DMS 273 (cell line): ENCODE results near the gene DCTN5.
"Not testable (repeated sequence)": the region's sequence is repeated elsewhere in the genome, so short reads cannot be mapped to it uniquely, and the experiment has no call there.

Experiments
- DNase-seq: peaks from one replicate; lab custom pipeline; 2025; ENCODE audit not compliant: unreplicated experiment; lab: John Stamatoyannopoulos, UW

The DCTN5 gene

DNA sequence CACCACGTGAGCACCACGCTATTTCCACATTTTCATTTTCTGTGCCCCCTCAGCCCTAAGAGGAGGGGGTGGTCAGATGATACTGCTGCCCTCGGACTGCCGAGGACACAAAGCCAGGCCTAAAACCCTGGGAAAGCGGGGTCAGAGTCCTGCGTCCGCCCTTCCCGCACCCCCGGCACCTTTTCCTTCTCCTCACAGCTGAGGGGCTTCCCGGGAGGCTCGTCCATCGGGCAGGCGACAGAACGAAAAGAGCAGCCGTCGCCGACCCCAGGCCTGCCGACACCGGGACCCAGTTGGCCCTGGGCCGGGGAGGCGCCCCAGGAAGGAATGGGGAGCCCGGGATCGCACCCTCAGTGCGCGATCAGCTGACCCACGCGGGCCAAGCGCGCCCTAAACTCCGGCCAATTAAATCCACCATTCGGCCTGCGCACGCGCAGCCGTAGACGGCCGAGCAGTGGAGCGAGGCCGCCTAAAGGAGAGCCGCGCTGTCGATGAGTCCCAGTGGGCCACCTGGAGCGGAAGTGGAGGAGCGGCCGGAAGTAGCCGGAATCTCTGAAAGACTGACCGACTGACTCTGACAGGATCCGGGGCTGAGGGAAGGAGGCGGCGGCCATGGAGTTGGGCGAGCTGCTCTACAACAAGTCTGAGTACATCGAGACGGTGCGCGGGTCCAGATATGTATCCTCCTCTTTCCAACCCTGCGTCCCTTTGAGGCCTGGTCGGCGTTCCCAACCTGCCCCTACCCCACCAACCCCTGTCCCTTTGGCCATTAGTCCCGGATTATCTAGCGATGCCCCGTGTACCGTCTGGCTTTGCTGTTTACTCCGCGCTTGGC lies at the start of gene DCTN5, which contains the start of gene PALB2:
TSS of gene DCTN5 (plus strand) at position 536 of the 835 bp plus-strand sequence. CDS start at position 613, 77 bp downstream.
TSS of gene PALB2 (minus strand) at position 380 of the 835 bp plus-strand sequence. CDS start at position 227, 153 bp downstream.
- DNase-seq: peak; percentile 98

DNA sequence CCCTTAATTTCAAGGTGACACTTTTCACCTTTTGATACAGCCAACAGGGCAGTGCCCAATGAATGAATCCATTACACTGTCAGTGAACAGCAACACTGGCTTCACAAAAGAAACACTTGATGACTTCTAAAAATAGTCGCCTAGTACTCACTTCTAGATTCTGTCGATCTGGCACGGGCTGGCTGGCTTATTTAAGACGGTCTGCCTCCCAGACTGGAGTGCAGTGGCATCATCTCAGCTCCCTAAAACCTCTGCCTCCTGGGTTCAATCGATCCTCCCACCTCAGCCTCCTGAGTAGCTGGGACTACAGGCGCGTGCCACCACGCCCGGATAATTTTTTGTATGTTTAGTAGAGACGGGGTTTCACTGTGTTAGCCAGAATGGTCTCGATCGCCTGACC lies 47.1 kb upstream of the DCTN5 start:
- no peak for DNase-seq

DNA sequence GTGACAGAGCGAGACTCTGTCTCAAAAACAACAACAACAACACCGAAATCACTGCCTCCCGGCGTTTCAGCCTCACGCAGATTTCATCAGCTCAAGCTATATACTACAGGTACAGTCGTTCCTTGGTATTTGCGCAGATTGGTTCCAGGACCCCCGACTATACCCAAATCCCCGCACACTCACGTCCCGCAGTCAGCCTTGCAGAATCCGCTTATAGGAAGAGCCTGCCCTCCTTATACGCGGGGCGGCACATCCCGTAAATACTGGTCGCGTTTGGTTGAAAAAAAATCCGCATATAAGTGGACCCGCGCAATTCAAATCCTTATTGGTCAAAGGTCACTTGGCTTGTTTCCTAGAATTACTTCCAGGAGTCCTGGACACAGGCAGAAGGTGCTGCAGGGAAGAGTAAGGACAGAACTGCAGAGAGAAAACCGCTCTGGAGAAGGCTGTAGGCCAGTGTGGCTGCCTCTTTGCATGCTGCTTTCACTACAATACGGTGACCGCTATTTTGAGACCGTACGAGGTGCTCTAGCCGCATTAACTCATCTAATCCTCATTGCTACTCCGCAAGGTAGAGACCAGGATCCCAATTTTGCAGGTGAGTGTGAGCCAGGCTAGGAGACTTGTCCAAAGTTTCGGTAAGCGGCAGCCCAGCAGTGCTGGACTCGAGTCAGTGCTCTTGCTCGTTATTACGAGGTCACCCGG lies 45.9 kb upstream of the DCTN5 start:
- peak; percentile 40 for DNase-seq

- peak; percentile 96 for DNase-seq
Measured at GRCh38 chr16:23595951-23596720, 45.1 kb upstream of the DCTN5 start, which contains the start of gene NDUFAB1. NDUFAB1 (minus strand) TSS chr16:23596316; CDS start chr16:23596290, 26 bp downstream.

- DNase-seq: peak; percentile 63
Measured at GRCh38 chr16:23597003-23597756, 44.1 kb upstream of the DCTN5 start.

GRCh38 chr16:23607726-23608125 lies 33.5 kb upstream of the DCTN5 start:
- DNase-seq: no peak

- DNase-seq: no peak
Measured at GRCh38 chr16:23608194-23608593, 33.1 kb upstream of the DCTN5 start.

DNA sequence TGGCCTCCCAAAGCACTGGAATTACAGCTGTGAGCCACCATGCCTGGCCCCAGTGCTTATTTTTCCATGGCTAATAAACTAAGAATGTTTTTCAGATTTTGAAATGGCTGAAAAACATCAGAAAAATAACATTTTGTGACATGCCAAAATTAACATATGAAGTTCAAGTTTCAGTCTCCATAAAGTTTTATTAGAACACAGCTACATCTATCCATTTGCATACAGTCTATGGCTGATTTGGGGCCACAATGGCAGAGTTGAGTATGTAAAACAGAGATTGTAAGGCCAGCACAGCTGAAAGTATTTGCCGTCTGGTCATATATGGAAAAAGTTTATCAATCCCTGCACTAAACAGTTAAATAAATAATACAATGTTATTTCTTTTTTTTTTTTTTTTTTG lies 31.3 kb upstream of the DCTN5 start:
- DNase-seq: no peak

DNA sequence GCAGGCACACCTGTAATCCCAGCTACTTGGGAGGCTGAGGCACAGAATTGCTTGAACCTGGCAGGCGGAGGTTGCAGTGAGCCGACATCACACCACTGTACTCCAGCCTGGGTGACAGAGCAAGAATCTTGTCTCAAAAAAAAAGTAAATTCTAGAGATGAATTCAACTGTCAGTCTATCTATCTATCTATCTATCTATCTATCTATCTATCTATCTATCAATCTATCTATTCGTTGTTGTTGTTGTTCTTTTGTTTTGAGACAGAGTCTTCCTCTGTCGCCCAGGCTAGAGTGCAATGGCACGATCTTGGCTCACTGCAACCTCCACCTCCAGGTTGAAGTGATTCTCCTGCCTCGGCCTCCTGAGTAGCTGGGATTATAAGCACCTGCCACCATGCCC lies 30.4 kb upstream of the DCTN5 start:
- DNase-seq: not testable (repeated sequence)

DNA sequence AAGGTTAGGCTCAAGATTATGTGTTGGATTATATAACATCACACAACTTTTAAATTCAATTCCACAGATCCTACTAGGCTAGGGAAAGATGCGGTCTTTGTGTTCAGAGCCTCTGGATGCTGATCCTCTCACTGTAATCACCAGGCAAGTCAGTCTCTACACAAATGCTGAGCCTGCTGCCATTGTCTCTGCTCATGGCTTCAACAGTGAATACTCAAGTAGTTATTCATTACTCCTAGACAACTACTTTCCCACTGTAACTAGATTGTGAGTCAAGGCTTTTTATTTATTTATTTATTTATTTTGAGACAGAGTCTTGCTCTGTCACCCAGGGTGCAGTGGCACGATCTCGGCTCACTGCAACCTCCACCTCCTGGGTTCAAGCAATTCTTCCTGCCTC lies 29.3 kb upstream of the DCTN5 start:
- no peak for DNase-seq

- no peak for DNase-seq
Measured at GRCh38 chr16:23615805-23616204, 25.5 kb upstream of the DCTN5 start.

DNA sequence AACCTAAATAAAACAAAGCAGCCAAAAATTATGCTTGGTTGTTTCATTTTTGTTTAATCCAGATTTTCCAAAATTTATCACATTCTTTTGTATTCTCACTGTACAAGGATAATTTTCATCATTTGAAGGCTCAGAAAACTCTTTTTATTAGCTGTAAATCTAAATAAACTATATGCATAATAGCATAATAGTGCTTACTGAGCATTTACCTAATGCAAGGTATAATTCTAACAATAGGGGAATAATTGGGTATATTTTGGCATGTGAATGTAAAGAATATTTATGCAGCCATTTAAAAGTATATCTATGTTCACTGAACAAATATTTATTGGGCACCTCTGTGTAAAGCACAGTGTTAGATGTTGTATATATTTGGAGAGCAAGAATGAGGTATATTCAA lies 17.2 kb upstream of the DCTN5 start:
- no peak for DNase-seq

DNA sequence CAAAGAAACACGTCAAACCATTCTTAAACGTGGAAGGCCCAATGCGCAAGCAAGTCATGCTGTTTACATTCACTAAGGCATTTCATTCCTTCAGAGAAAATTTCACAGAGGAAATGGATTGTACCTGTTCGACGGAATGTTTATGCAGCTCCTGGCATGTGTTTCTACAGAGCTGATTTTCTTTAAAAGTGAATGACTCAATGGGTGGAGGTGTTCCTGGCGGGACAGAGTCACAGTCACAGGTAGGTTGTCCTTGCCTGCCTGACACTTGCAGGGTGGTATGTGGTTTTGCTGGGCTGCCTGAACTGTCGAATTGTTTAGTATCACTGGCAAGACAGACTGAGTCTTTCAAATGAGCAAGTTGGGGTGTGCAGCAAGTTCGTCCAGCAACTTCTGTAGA lies 11.8 kb upstream of the DCTN5 start:
- DNase-seq: no peak

- not testable (repeated sequence) for DNase-seq
Measured at GRCh38 chr16:23631874-23632273, 9.4 kb upstream of the DCTN5 start.

- no peak for DNase-seq
Measured at GRCh38 chr16:23634461-23635036, 6.7 kb upstream of the DCTN5 start.

DNA sequence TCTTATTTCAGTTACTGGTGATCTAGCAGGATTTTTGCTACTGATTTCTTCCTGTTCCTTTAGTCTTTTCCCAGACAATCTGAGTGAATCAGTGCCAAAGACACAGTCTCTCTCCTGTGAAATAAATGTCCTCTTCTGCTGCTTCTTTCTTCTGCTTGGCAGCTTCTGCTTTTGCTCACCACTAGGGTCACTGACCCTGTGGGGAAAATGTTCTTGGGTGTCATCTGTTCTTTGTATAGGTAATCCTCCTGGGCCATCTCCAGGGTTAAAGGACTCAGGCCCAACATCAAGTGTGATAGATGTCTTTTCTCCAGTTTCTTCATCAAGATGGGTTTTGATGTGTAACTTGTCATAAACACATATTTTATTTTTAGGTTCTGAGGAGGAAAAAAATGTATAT lies 5.3 kb upstream of the DCTN5 start:
- no peak for DNase-seq

DNA sequence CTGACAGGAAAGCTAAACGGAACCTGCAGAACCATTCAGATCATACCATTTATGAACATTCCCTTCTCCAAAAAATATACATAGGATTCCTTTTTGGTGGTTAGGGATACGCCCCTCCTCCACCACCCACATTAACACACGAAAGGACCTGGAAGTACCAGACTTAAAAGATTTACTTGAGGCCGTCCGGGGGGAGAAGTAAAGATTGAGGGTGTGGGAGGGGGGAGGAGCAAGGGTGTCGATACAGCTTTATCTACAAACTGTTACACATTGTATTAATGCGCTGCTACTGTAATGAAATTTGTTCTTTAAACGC lies 693 bp upstream of the DCTN5 start:
- DNase-seq: peak; percentile 54

GRCh38 chr16:23642246-23642774 lies 1.0 kb downstream of the DCTN5 start:
- no peak for DNase-seq

DNA sequence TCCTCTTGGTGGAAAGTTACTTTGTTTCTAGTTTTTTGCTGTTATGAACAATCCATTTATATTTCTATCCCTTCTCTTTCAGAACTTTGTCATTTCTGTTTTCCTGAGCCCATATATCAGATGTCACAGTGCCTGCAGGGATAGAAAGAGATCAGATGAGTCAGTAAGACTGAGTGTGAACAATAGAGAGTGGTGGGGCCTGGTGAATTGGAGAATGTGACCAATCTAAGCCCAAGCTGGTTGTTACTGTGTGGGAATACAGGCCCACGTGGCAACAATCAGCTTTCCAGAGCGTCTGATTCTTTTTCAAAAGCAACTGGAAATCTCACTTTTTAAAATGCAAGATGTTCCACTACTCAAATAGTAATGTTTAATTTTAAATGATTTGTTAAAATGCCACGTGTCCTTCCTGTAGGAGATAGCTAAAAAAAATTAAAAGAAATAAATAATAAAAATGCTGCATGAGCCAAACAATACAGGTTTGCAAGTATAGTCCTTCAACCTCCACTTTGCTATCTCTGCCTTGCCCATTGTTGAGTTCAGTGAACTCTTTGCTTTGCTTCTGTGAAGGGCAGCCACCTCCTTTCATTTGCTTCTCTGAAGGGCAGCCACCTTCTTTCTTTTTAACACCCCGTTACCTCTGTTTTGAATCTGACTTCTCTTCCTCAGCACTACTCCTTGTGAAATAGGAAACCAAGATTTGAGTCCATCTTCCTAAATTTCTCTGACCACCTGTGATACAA lies 9.6 kb downstream of the DCTN5 start:
- DNase-seq: no peak
